ENCODE measurements around the gene DLD. TPM values are rescaled to one million over a fixed set of nuclear protein-coding genes. Genes with fewer than 3 reads are reported as not detected.
"Not testable (repeated sequence)": the region's sequence is repeated elsewhere in the genome, so short reads cannot be mapped to it uniquely, and the experiment has no call there.

Gene DLD
- total and polyA plus RNA-seq, 9 of the 15 experiments (the other 6 are each of a cell fraction or from before 2014, with no cell fraction given), result 130 to 639 (median 247) TPM

DNA sequence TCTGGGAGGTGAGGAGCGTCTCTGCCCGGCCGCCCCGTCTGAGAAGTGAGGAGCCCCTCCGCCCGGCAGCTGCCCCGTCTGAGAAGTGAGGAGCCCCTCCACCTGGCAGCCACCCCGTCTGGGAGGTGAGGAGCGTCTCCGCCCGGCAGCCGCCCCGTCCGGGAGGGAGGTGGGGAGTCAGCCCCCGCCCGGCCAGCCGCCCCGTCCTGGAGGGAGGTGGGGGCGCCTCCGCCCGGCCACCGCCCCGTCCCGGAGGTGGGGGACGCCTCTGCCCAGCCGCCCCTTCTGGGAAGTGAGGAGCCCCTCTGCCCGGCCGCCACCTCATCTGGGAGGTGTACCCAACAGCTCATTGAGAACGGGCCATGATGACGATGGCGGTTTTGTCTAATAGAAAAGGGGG, 42.8 kb upstream of the DLD start:
- H3K9ac ChIP-seq (ENCODE audit: insufficient read depth in 1 of 2, low read depth in 2 of 2, low read length in 2 of 2); CTCF ChIA-PET (ENCODE audit: low intra/inter-chr PET ratio); intact Hi-C loops (cut with micrococcal nuclease); H3K9me3 ChIP-seq (replicated peaks; ENCODE audit: control insufficient read depth, insufficient read depth, low read depth, low read length); DNase-seq (ENCODE audit: extremely low read depth in 1 of 4, low spot score in 3 of 4); H4K20me1 ChIP-seq (replicated peaks; ENCODE audit: control insufficient read depth, insufficient read depth, low read length); in situ Hi-C loops (cut with MboI); ATAC-seq; H3K27ac ChIP-seq (ENCODE audit: extremely low read depth, low read depth, low read length); H2AFZ ChIP-seq (ENCODE audit: low read depth, low read length); H3K79me2 ChIP-seq (ENCODE audit: control insufficient read depth, insufficient read depth, low read length); H3K9me1 ChIP-seq (ENCODE audit: control insufficient read depth, insufficient read depth, low read length); POLR2A ChIA-PET; BruUV-seq (replicated peaks); H3K4me1 ChIP-seq (replicated peaks in 1 of 2; ENCODE audit: control insufficient read depth in 2 of 2, insufficient read depth in 2 of 2, low read length in 2 of 2); H3K36me3 ChIP-seq (ENCODE audit: control insufficient read depth, insufficient read depth, low read length); H3K4me2 ChIP-seq (ENCODE audit: insufficient read depth, low read length); FAIRE-seq; H3K4me3 ChIP-seq: not testable (repeated sequence)
- 75% methylated on average over 9 of the region's 31 CpGs for WGBS (ENCODE audit: insufficient coverage, low coverage, missing lambda C conversion rate)
- H3K27me3 ChIP-seq (ENCODE audit: control insufficient read depth in 2 of 2, insufficient read depth in 2 of 2, low read length in 2 of 2), result peaks cover 0 to 11% of the 10 kb centered on the region in 2 experiments; a peak in 3 of 5 replicates

- in situ Hi-C loops (cut with MboI), result no loop called here
- WGBS (ENCODE audit: insufficient coverage, low coverage, missing lambda C conversion rate), result 19% methylated on average over 4 of the region's 4 CpGs
- Histone ChIP-seq H3K9me3 (replicated peaks; ENCODE audit: control insufficient read depth, insufficient read depth, low read depth, low read length) (no peaks in the 10 kb centered on the region), H3K4me1 (replicated peaks in 1 of 2; ENCODE audit: control insufficient read depth in 2 of 2, insufficient read depth in 2 of 2, low read length in 2 of 2) (no peaks in the 10 kb centered on the region), H3K4me3 (no peak overlapping the region), H3K9ac (ENCODE audit: insufficient read depth in 1 of 2, low read depth in 2 of 2, low read length in 2 of 2) (no peak overlapping the region), H3K9me1 (ENCODE audit: control insufficient read depth, insufficient read depth, low read length) (no peaks in the 10 kb centered on the region), H3K27me3 (ENCODE audit: control insufficient read depth in 2 of 2, insufficient read depth in 2 of 2, low read length in 2 of 2) (peaks cover 10 to 23% of the 10 kb centered on the region in 2 experiments), H3K79me2 (ENCODE audit: control insufficient read depth, insufficient read depth, low read length) (no peaks in the 10 kb centered on the region), H3K4me2 (ENCODE audit: insufficient read depth, low read length) (no peak overlapping the region), H3K27ac (ENCODE audit: extremely low read depth, low read depth, low read length) (no peak overlapping the region), H3K36me3 (ENCODE audit: control insufficient read depth, insufficient read depth, low read length) (no peaks in the 10 kb centered on the region), H2AFZ (ENCODE audit: low read depth, low read length) (no peak overlapping the region), H4K20me1 (replicated peaks; ENCODE audit: control insufficient read depth, insufficient read depth, low read length) (no peaks in the 10 kb centered on the region)
- ChIA-PET CTCF (ENCODE audit: low intra/inter-chr PET ratio) (no interaction called here), POLR2A (interaction anchor here (1.1 kb wide), 1 partner anchor 11 kb away, joined by 3 read pairs; no protein-coding TSS in a partner anchor)
- intact Hi-C loops (cut with micrococcal nuclease), result no loop called here
- no peak for ATAC-seq
- no TSS peak for BruUV-seq (replicated peaks)
- no peak for DNase-seq (ENCODE audit: extremely low read depth in 1 of 4, low spot score in 3 of 4)
- no peak for FAIRE-seq
- TF ChIP-seq ZNF197 (CRISPR knock-in tag; IDR thresholded peaks at IDR 0.05; ENCODE audit: low read depth) (no peak), RB1 (IDR thresholded peaks at IDR 0.05; ENCODE audit: low read depth) (no peak), HSF4 (CRISPR knock-in tag; IDR thresholded peaks at IDR 0.05; ENCODE audit: borderline replicate concordance) (no peak), KDM4B (IDR thresholded peaks at IDR 0.05; ENCODE audit: borderline replicate concordance in 2 of 2, low read depth in 1 of 2) (no peak), ZNF217 (CRISPR knock-in tag; IDR thresholded peaks at IDR 0.05) (no peak), STAG1 (CRISPR knock-in tag; IDR thresholded peaks at IDR 0.05; ENCODE audit: borderline replicate concordance) (no peak), SRF (CRISPR knock-in tag; IDR thresholded peaks at IDR 0.05) (no peak), BRD9 (IDR thresholded peaks at IDR 0.05; ENCODE audit: low read depth, partially characterized antibody) (no peak), ZNF232 (CRISPR knock-in tag; IDR thresholded peaks at IDR 0.05) (no peak), MTA3 (IDR thresholded peaks at IDR 0.05; ENCODE audit: borderline replicate concordance) (no peak), U2AF1 (optimal IDR thresholded peaks at IDR 0.05; ENCODE audit: low read depth, low read length) (no peak), CREB1 (IDR thresholded peaks at IDR 0.05) (no peak), CREB1 (CRISPR knock-in tag; IDR thresholded peaks at IDR 0.05) (no peak), HCFC1 (IDR thresholded peaks at IDR 0.05; ENCODE audit: low read depth, low read length) (no peak)
- TF ChIP-seq, protein P1, sequence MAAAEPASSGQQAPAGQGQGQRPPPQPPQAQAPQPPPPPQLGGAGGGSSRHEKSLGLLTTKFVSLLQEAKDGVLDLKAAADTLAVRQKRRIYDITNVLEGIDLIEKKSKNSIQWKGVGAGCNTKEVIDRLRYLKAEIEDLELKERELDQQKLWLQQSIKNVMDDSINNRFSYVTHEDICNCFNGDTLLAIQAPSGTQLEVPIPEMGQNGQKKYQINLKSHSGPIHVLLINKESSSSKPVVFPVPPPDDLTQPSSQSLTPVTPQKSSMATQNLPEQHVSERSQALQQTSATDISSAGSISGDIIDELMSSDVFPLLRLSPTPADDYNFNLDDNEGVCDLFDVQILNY (CRISPR knock-in tag; IDR thresholded peaks at IDR 0.05), result no peak
- TF ChIP-seq, protein P2, sequence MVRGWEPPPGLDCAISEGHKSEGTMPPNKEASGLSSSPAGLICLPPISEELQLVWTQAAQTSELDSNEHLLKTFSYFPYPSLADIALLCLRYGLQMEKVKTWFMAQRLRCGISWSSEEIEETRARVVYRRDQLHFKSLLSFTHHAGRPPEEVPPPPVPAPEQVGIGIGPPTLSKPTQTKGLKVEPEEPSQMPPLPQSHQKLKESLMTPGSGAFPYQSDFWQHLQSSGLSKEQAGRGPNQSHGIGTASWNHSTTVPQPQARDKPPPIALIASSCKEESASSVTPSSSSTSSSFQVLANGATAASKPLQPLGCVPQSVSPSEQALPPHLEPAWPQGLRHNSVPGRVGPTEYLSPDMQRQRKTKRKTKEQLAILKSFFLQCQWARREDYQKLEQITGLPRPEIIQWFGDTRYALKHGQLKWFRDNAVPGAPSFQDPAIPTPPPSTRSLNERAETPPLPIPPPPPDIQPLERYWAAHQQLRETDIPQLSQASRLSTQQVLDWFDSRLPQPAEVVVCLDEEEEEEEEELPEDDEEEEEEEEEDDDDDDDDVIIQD (CRISPR knock-in tag; IDR thresholded peaks at IDR 0.05), result no peak
These were observed 40.8 kb upstream of the DLD start for GRCh38 chr7:107850216-107850615.
